ENCODE data around the gene CRELD2. TPM values are rescaled to one million over a fixed set of nuclear protein-coding genes. Genes with fewer than 3 reads are reported as not detected.
A peak's percentile ranks its signal among the peaks of the same experiment; 100 is the strongest.

Gene CRELD2
- total and polyA plus RNA-seq, 2 of the 13 experiments (the other 11 are each of a cell fraction or from before 2014, with no cell fraction given), result 17.2 to 44.7 TPM

- TF ChIP-seq SAP130 (CRISPR knock-in tag; IDR thresholded peaks at IDR 0.05; ENCODE audit: low read depth) (peak; percentile 2; the same call in 1 of the 2 replicates), TAF1 (CRISPR knock-in tag; IDR thresholded peaks at IDR 0.05) (no peak), ZBTB39 (CRISPR knock-in tag; IDR thresholded peaks at IDR 0.05) (no peak), HNRNPL (IDR thresholded peaks at IDR 0.05; ENCODE audit: low read depth, low read length) (peak; percentile 8; the same call in 1 of the 2 replicates), LCORL (IDR thresholded peaks at IDR 0.05) (no peak), LCORL (CRISPR knock-in tag; IDR thresholded peaks at IDR 0.05) (no peak), ZNF746 (CRISPR knock-in tag; IDR thresholded peaks at IDR 0.05) (peak; percentile 62; the same call in 1 of the 2 replicates), ZFP90 (CRISPR knock-in tag; IDR thresholded peaks at IDR 0.05; ENCODE audit: borderline replicate concordance) (no peak), RFX1 (IDR thresholded peaks at IDR 0.05) (no peak), ZFAT (CRISPR knock-in tag; conservative IDR thresholded peaks at IDR 0.05) (no peak), ZBTB8A (CRISPR knock-in tag; IDR thresholded peaks at IDR 0.05; ENCODE audit: borderline replicate concordance, low read depth) (no peak), TOE1 (CRISPR knock-in tag; IDR thresholded peaks at IDR 0.05) (no peak), KDM4B (CRISPR knock-in tag; IDR thresholded peaks at IDR 0.05) (no peak), POGZ (CRISPR knock-in tag; IDR thresholded peaks at IDR 0.05) (no peak), PAX8 (CRISPR knock-in tag; IDR thresholded peaks at IDR 0.05; ENCODE audit: borderline replicate concordance) (no peak)
Observed at GRCh38 chr22:49947296-49947622, 28.8 kb downstream of the CRELD2 start (continued).

All from HepG2 (cell line).